IPS-18c (cell line): Measurements from ENCODE around the gene UBR3.

ENCODE experiments used
- H3K4me3 ChIP-seq: 2 replicates; pipeline ENCODE4 v1.7.0; 2013; ENCODE audit warnings: low read depth, mild to moderate bottlenecking, low read length, moderate library complexity; ENCODE audit not compliant: insufficient read depth
- H3K9me3 ChIP-seq: one replicate; pipeline ENCODE4 v1.6.1; 2013; ENCODE audit warnings: mild to moderate bottlenecking, low read length, moderate library complexity; ENCODE audit not compliant: control insufficient read depth, insufficient read depth

The UBR3 gene

GRCh38 chr2:170009209-170009608 is 182.0 kb downstream of the UBR3 start:
- no peak overlapping the region for H3K4me3 ChIP-seq
- no peaks in the 10 kb centered on the region for H3K9me3 ChIP-seq

- Histone ChIP-seq H3K4me3 (no peak overlapping the region), H3K9me3 (no peaks in the 10 kb centered on the region)
Measured at GRCh38 chr2:170012773-170013172, 185.5 kb downstream of the UBR3 start.

GRCh38 chr2:170013802-170014551 is 186.7 kb downstream of the UBR3 start:
- no peaks in the 10 kb centered on the region for H3K9me3 ChIP-seq
- no peak overlapping the region for H3K4me3 ChIP-seq

- H3K9me3 ChIP-seq, result no peaks in the 10 kb centered on the region
- H3K4me3 ChIP-seq, result no peak overlapping the region
Measured at GRCh38 chr2:170014769-170015168, 187.5 kb downstream of the UBR3 start.

GRCh38 chr2:170017860-170018532 is 190.7 kb downstream of the UBR3 start:
- H3K9me3 ChIP-seq, result no peaks in the 10 kb centered on the region
- H3K4me3 ChIP-seq, result no peak overlapping the region

GRCh38 chr2:170019060-170019805 is 192.0 kb downstream of the UBR3 start:
- no peak overlapping the region for H3K4me3 ChIP-seq
- H3K9me3 ChIP-seq, result no peaks in the 10 kb centered on the region

- Histone ChIP-seq H3K4me3 (no peak overlapping the region), H3K9me3 (no peaks in the 10 kb centered on the region)
Measured at GRCh38 chr2:170020777-170021176, 193.5 kb downstream of the UBR3 start.

- Histone ChIP-seq H3K4me3 (no peak overlapping the region), H3K9me3 (no peaks in the 10 kb centered on the region)
Measured at GRCh38 chr2:170022692-170023091, 195.4 kb downstream of the UBR3 start.

GRCh38 chr2:170024721-170025120 is 197.5 kb downstream of the UBR3 start:
- Histone ChIP-seq H3K4me3 (no peak overlapping the region), H3K9me3 (no peaks in the 10 kb centered on the region)

GRCh38 chr2:170025223-170025622 is 198.0 kb downstream of the UBR3 start:
- Histone ChIP-seq H3K9me3 (no peaks in the 10 kb centered on the region), H3K4me3 (no peak overlapping the region)

- peaks cover 3% of the 10 kb centered on the region for H3K9me3 ChIP-seq
Measured at GRCh38 chr2:170026361-170026760, 199.1 kb downstream of the UBR3 start.

GRCh38 chr2:170029551-170029950 is 202.3 kb downstream of the UBR3 start:
- Histone ChIP-seq H3K4me3 (no peak overlapping the region), H3K9me3 (peaks cover 3% of the 10 kb centered on the region)

More at GRCh38 chr2:170026361-170026760, 199.1 kb downstream of the UBR3 start:
- H3K4me3 ChIP-seq, result no peak overlapping the region

GRCh38 chr2:170030040-170030439 is 202.8 kb downstream of the UBR3 start:
- H3K9me3 ChIP-seq, result peaks cover 3% of the 10 kb centered on the region
- no peak overlapping the region for H3K4me3 ChIP-seq

GRCh38 chr2:170031288-170031687 is 204.0 kb downstream of the UBR3 start:
- no peak overlapping the region for H3K4me3 ChIP-seq
- H3K9me3 ChIP-seq, result peaks cover 3% of the 10 kb centered on the region

- Histone ChIP-seq H3K9me3 (peaks cover 3% of the 10 kb centered on the region), H3K4me3 (no peak overlapping the region)
Measured at GRCh38 chr2:170034596-170034995, 207.3 kb downstream of the UBR3 start.

GRCh38 chr2:170038734-170039133 is 211.5 kb downstream of the UBR3 start:
- no peaks in the 10 kb centered on the region for H3K9me3 ChIP-seq
- H3K4me3 ChIP-seq, result no peak overlapping the region

GRCh38 chr2:170039401-170040172 is 212.3 kb downstream of the UBR3 start:
- H3K9me3 ChIP-seq, result no peaks in the 10 kb centered on the region

More at GRCh38 chr2:170039401-170040172, 212.3 kb downstream of the UBR3 start:
- no peak overlapping the region for H3K4me3 ChIP-seq
